Activated naive CD4-positive, alpha-beta T cell treated with Interleukin-2 at 50 U/mL for 16 hours (primary cell): ENCODE data around the gene FBXL19.
A peak's percentile ranks its signal among the peaks of the same experiment; 100 is the strongest.

ENCODE experiments used
- DNase-seq: peaks from one replicate; pipeline ENCODE4 v3.0.0-alpha.2; 2020

Gene FBXL19

GRCh38 chr16:30946671-30947540 is 23.5 kb downstream of the FBXL19 start:
- DNase-seq, result no peak

- DNase-seq, result no peak
Measured at GRCh38 chr16:30947541-30947858, 24.1 kb downstream of the FBXL19 start.

- DNase-seq, result no peak
Measured at GRCh38 chr16:30947859-30948666, 24.7 kb downstream of the FBXL19 start.

- peak; percentile 44 for DNase-seq
Measured at GRCh38 chr16:30948667-30949649, 25.6 kb downstream of the FBXL19 start, which contains the start of gene ORAI3. Gene ORAI3, plus strand, starts transcription at chr16:30949068. Its CDS starts 222 bp downstream, at chr16:30949290.

GRCh38 chr16:30949650-30950515 is 26.5 kb downstream of the FBXL19 start:
- peak; percentile 28 for DNase-seq

- no peak for DNase-seq
Measured at GRCh38 chr16:30950516-30951065, 27.2 kb downstream of the FBXL19 start.

GRCh38 chr16:30951193-30951592 is 27.8 kb downstream of the FBXL19 start:
- no peak for DNase-seq

- no peak for DNase-seq
Measured at GRCh38 chr16:30951750-30952149, 28.4 kb downstream of the FBXL19 start.

- no peak for DNase-seq
Measured at GRCh38 chr16:30953111-30953510, 29.7 kb downstream of the FBXL19 start.

- DNase-seq, result peak; percentile 69
Measured at GRCh38 chr16:30953511-30954124, 30.2 kb downstream of the FBXL19 start.

GRCh38 chr16:30954993-30955392 is 31.6 kb downstream of the FBXL19 start:
- no peak for DNase-seq

- DNase-seq, result peak; percentile 92
Measured at GRCh38 chr16:30956601-30957455, 33.5 kb downstream of the FBXL19 start.

- peak; percentile 96 for DNase-seq
Measured at GRCh38 chr16:30957456-30958174, 34.2 kb downstream of the FBXL19 start, which contains the start of gene SETD1A. Gene SETD1A, plus strand, starts transcription at chr16:30957754. Its CDS starts 978 bp downstream, at chr16:30958732.

- no peak for DNase-seq
Measured at GRCh38 chr16:30958175-30959079, 35.1 kb downstream of the FBXL19 start.

GRCh38 chr16:30961384-30961783 is 38.0 kb downstream of the FBXL19 start:
- no peak for DNase-seq

- DNase-seq, result no peak
Measured at GRCh38 chr16:30963925-30964511, 40.6 kb downstream of the FBXL19 start.

- DNase-seq, result no peak
Measured at GRCh38 chr16:30964574-30965226, 41.3 kb downstream of the FBXL19 start.
